ENCODE measurements around the gene TEDDM1. TPM values are rescaled to one million over a fixed set of nuclear protein-coding genes. Genes with fewer than 3 reads are reported as not detected.

Gene TEDDM1
- total RNA-seq, 5 donors from 2014 or later (not counting 1 experiment from before 2014, with no cell fraction given) = not detected

- H3K27ac Mint-ChIP-seq = no peak overlapping the region
- DNase-seq = no peak
- POLR2A ChIA-PET = interaction anchor here in 1 of 2 donors (0.5 kb wide), 1 partner anchor 11 kb away, joined by 3 read pairs; no protein-coding TSS in a partner anchor
- WGBS (ENCODE audit: insufficient coverage) = 97% methylated on average over 4 of the region's 8 CpGs
- Histone ChIP-seq H3K27ac (ENCODE audit: low read length) (no peak overlapping the region), H3K4me3 (ENCODE audit: control insufficient read depth in 1 of 2, extremely low read depth in 1 of 2, low read length in 1 of 2) (no peak overlapping the region), H3K9me3 (no peaks in the 10 kb centered on the region), H3K27me3 (replicated peaks in 1 of 2; ENCODE audit: control insufficient read depth in 2 of 2, extremely low read depth in 1 of 2, insufficient read depth in 2 of 2, low read length in 1 of 2) (peaks cover 0 to 10% of the 10 kb centered on the region in 2 experiments), H3K36me3 (ENCODE audit: control insufficient read depth in 2 of 2, extremely low read depth in 1 of 2, insufficient read depth in 1 of 2, low read length in 1 of 2) (peaks cover 0 to 30% of the 10 kb centered on the region in 2 donors), H3K4me1 (ENCODE audit: control insufficient read depth in 1 of 2, extremely low read depth in 1 of 2, insufficient read depth in 2 of 2, low read length in 2 of 2) (peaks cover 12 to 17% of the 10 kb centered on the region in 2 experiments)
- no peak overlapping the region for H3K4me3 Mint-ChIP-seq
- no peak for ATAC-seq (replicated peaks in 1 of 4)
- no peaks in the 10 kb centered on the region for H3K27me3 Mint-ChIP-seq
- peaks cover 47% of the 10 kb centered on the region for H3K36me3 Mint-ChIP-seq
- CTCF ChIA-PET = interaction anchor here in 1 of 2 donors (1.9 kb wide), 1 partner anchor 10 kb away, joined by 7 read pairs; no protein-coding TSS in a partner anchor
- H3K4me1 Mint-ChIP-seq = peaks cover 19 to 26% (median 26%) of the 10 kb centered on the region in 3 donors
- H3K9me3 Mint-ChIP-seq = no peaks in the 10 kb centered on the region
These were observed 14.3 kb downstream of the TEDDM1 start for GRCh38 chr1:182385885-182386853.

DNA sequence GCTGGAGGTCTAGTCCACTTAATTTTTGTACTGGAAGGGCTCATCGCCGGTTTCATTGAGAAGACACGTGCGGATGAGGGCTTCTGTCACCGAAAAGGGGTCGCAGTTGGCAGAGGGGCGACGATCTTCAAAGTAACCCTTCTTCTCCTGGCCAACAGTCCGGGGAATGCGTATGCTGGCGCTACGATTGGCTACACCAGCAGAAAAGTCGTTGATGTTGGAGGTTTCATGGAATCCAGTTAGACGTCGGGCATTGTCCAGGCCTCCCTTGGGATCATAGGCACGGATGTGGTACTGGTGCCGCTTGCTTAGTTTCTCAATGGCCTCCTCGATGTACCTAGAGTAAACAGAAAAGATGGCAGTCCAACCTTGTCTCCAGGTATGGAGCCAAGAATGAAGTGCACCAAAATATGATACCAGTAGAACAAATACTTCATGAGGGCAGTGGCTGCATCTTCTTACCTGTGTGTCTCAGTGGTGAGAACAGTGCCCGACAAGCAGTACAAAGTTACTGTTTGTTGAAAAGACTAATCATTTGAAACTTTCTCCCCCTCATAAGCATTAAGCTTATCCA is 16.0 kb downstream of the TEDDM1 start:
- peaks cover 7 to 15% (median 11%) of the 10 kb centered on the region in 3 donors for H3K4me1 Mint-ChIP-seq
- H3K4me3 ChIP-seq (ENCODE audit: control insufficient read depth in 1 of 2, extremely low read depth in 1 of 2, low read length in 1 of 2) = no peak overlapping the region
- DNase-seq (no peak), ATAC-seq (replicated peaks in 1 of 4) (no peak)
- no peaks in the 10 kb centered on the region for H3K9me3 Mint-ChIP-seq
- H3K27ac ChIP-seq (ENCODE audit: low read length) = no peak overlapping the region
- H3K36me3 ChIP-seq (ENCODE audit: control insufficient read depth in 2 of 2, extremely low read depth in 1 of 2, insufficient read depth in 1 of 2, low read length in 1 of 2) = peaks cover 0 to 30% of the 10 kb centered on the region in 2 donors
- no peak overlapping the region for H3K4me3 Mint-ChIP-seq
- POLR2A ChIA-PET = no interaction called here
- H3K4me1 ChIP-seq (ENCODE audit: control insufficient read depth in 1 of 2, extremely low read depth in 1 of 2, insufficient read depth in 2 of 2, low read length in 2 of 2) = peaks cover under 1 to 2% of the 10 kb centered on the region in 2 experiments
- H3K36me3 Mint-ChIP-seq = peaks cover 47% of the 10 kb centered on the region
- no peaks in the 10 kb centered on the region for H3K27me3 ChIP-seq (replicated peaks in 1 of 2; ENCODE audit: control insufficient read depth in 2 of 2, extremely low read depth in 1 of 2, insufficient read depth in 2 of 2, low read length in 1 of 2)
- 95% methylated on average over 18 of the region's 19 CpGs for WGBS (ENCODE audit: insufficient coverage)
- CTCF ChIA-PET = no interaction called here
- H3K9me3 ChIP-seq = no peaks in the 10 kb centered on the region
- no peaks in the 10 kb centered on the region for H3K27me3 Mint-ChIP-seq
- no peak overlapping the region for H3K27ac Mint-ChIP-seq

DNA sequence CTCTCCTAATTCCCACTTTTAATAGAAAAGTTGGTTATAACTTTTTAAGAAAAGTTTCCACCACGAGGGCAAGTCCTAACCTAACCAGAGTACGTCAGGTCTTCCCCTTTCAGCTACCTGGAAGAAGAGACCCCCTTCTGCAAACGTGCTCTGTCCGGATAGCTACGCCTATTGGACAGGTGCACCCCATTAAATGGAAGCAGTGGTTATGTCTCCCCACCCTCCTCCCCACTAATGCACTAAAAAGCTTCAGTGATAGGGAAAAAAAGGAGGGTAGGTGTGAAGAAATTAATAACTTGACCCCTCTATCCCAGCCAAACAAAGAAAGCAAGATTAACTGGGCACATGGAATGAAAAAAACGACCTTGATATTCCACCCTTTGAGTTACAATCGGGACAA is 16.5 kb downstream of the TEDDM1 start:
- peaks cover 0 to 30% of the 10 kb centered on the region in 2 donors for H3K36me3 ChIP-seq (ENCODE audit: control insufficient read depth in 2 of 2, extremely low read depth in 1 of 2, insufficient read depth in 1 of 2, low read length in 1 of 2)
- ATAC-seq (replicated peaks in 1 of 4) (no peak), DNase-seq (no peak)
- H3K27me3 ChIP-seq (replicated peaks in 1 of 2; ENCODE audit: control insufficient read depth in 2 of 2, extremely low read depth in 1 of 2, insufficient read depth in 2 of 2, low read length in 1 of 2) = no peaks in the 10 kb centered on the region
- Mint-ChIP-seq H3K4me3 (no peak overlapping the region), H3K27me3 (no peaks in the 10 kb centered on the region), H3K9me3 (no peaks in the 10 kb centered on the region), H3K27ac (no peak overlapping the region), H3K4me1 (peaks cover 2 to 9% (median 6%) of the 10 kb centered on the region in 3 donors), H3K36me3 (peaks cover 47% of the 10 kb centered on the region)
- 80% methylated on average over 1 of the region's 7 CpGs for WGBS (ENCODE audit: insufficient coverage)
- H3K27ac ChIP-seq (ENCODE audit: low read length) = no peak overlapping the region
- H3K9me3 ChIP-seq = no peaks in the 10 kb centered on the region
- POLR2A ChIA-PET = no interaction called here
- no peaks in the 10 kb centered on the region for H3K4me1 ChIP-seq (ENCODE audit: control insufficient read depth in 1 of 2, extremely low read depth in 1 of 2, insufficient read depth in 2 of 2, low read length in 2 of 2)
- CTCF ChIA-PET = interaction anchor here in 1 of 2 donors (0.7 kb wide), 1 partner anchor 240 kb away, joined by 3 read pairs; no protein-coding TSS in a partner anchor
- H3K4me3 ChIP-seq (ENCODE audit: control insufficient read depth in 1 of 2, extremely low read depth in 1 of 2, low read length in 1 of 2) = no peak overlapping the region

GRCh38 chr1:182383037-182383661 is 17.3 kb downstream of the TEDDM1 start:
- no peaks in the 10 kb centered on the region for H3K4me1 ChIP-seq (ENCODE audit: control insufficient read depth in 1 of 2, extremely low read depth in 1 of 2, insufficient read depth in 2 of 2, low read length in 2 of 2)
- DNase-seq (no peak), ATAC-seq (replicated peaks in 1 of 4) (no peak)
- H3K36me3 ChIP-seq (ENCODE audit: control insufficient read depth in 2 of 2, extremely low read depth in 1 of 2, insufficient read depth in 1 of 2, low read length in 1 of 2) = peaks cover 0 to 30% of the 10 kb centered on the region in 2 donors
- no peaks in the 10 kb centered on the region for H3K27me3 ChIP-seq (replicated peaks in 1 of 2; ENCODE audit: control insufficient read depth in 2 of 2, extremely low read depth in 1 of 2, insufficient read depth in 2 of 2, low read length in 1 of 2)
- POLR2A ChIA-PET = interaction anchor here in 1 of 2 donors (0.6 kb wide), 1 partner anchor 244 kb away, joined by 3 read pairs; no protein-coding TSS in a partner anchor
- no peaks in the 10 kb centered on the region for H3K9me3 ChIP-seq
- WGBS (ENCODE audit: insufficient coverage) = 100% methylated on average over 2 of the region's 4 CpGs
- Mint-ChIP-seq H3K27me3 (no peaks in the 10 kb centered on the region), H3K4me3 (no peak overlapping the region), H3K4me1 (peaks cover 0 to 4% (median 0%) of the 10 kb centered on the region in 3 donors), H3K27ac (no peak overlapping the region), H3K36me3 (peaks cover 47% of the 10 kb centered on the region), H3K9me3 (no peaks in the 10 kb centered on the region)
- no peak overlapping the region for H3K27ac ChIP-seq (ENCODE audit: low read length)
- CTCF ChIA-PET = interaction anchor here in 1 of 2 donors (0.7 to 1.1 kb wide), 2 partner anchors 14 to 239 kb away, joined by 3 to 4 read pairs; no protein-coding TSS in a partner anchor
- H3K4me3 ChIP-seq (ENCODE audit: control insufficient read depth in 1 of 2, extremely low read depth in 1 of 2, low read length in 1 of 2) = no peak overlapping the region

DNA sequence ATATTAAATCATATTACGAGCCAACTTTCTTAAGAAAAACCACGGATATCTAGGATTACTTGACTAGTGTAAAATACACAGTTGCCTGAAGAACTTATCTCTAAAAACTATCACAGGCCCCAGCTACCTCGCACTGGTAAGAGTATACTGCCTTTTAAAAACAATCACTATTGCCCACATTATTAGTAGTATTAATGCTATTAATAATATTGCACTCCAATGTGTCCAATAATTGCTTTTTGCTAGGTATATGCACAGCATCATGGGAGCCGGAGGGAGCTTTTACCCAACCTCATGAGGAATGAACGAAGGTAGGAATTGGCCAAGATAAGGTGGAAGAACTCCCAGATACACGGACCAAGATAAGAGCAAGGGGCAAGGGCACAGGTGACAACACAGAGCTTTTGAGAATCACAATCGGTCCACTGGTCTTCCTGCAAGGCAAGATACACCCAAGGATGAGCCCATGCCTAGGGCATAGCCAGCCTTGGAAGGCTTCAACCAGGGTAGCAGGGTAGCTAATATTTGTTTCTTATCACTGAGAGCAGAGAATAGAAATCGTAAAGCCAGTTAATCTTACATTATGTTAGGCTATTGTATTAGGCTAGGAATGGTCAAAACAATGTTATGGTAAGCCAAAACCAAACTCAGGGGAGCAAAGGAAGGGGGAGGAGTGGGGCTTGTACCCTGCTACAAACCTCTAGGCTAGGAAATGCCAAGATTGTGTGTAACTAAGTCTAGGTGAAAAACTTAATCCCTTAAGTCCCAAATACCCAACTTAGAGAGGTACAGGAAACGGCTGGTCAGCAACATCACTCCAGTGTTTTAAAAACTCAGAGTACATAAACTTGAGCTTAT is 18.3 kb downstream of the TEDDM1 start:
- 96% methylated on average over 5 of the region's 9 CpGs for WGBS (ENCODE audit: insufficient coverage)
- H3K36me3 Mint-ChIP-seq = peaks cover 39% of the 10 kb centered on the region
- CTCF ChIA-PET = interaction anchor here (0.5 to 1.1 kb wide), 3 partner anchors 15 to 243 kb away, joined by 3 to 5 read pairs (median 4); no protein-coding TSS in a partner anchor
- H3K4me1 Mint-ChIP-seq = no peaks in the 10 kb centered on the region
- no peak for ATAC-seq (replicated peaks in 1 of 4)
- H3K27me3 Mint-ChIP-seq = no peaks in the 10 kb centered on the region
- no peak overlapping the region for H3K4me3 ChIP-seq (ENCODE audit: control insufficient read depth in 1 of 2, extremely low read depth in 1 of 2, low read length in 1 of 2)
- H3K4me3 Mint-ChIP-seq = no peak overlapping the region
- no peak for DNase-seq
- peaks cover 0 to 27% of the 10 kb centered on the region in 2 donors for H3K36me3 ChIP-seq (ENCODE audit: control insufficient read depth in 2 of 2, extremely low read depth in 1 of 2, insufficient read depth in 1 of 2, low read length in 1 of 2)
- H3K9me3 ChIP-seq = no peaks in the 10 kb centered on the region
- H3K27ac Mint-ChIP-seq = no peak overlapping the region
- H3K27me3 ChIP-seq (replicated peaks in 1 of 2; ENCODE audit: control insufficient read depth in 2 of 2, extremely low read depth in 1 of 2, insufficient read depth in 2 of 2, low read length in 1 of 2) = no peaks in the 10 kb centered on the region
- no peaks in the 10 kb centered on the region for H3K4me1 ChIP-seq (ENCODE audit: control insufficient read depth in 1 of 2, extremely low read depth in 1 of 2, insufficient read depth in 2 of 2, low read length in 2 of 2)
- no peak overlapping the region for H3K27ac ChIP-seq (ENCODE audit: low read length)
- H3K9me3 Mint-ChIP-seq = no peaks in the 10 kb centered on the region
- POLR2A ChIA-PET = interaction anchor here in 1 of 2 donors (0.6 kb wide), 2 partner anchors 102 to 243 kb away, joined by 3 read pairs; no protein-coding TSS in a partner anchor

All from T-cell (primary cell).